Measurements from ENCODE around the gene CDH24. TPM values are rescaled to one million over a fixed set of nuclear protein-coding genes. Genes with fewer than 3 reads are reported as not detected.

Gene CDH24
- total RNA-seq, 4 donors from 2014 or later: 3.4 to 8.4 (median 5.7) TPM

GRCh38 chr14:23041729-23042128 lies 15.6 kb downstream of the CDH24 start:
- Histone ChIP-seq H3K4me1 (no peaks in the 10 kb centered on the region), H3K27ac (no peak overlapping the region), H3K4me3 (no peak overlapping the region), H3K9me3 (no peaks in the 10 kb centered on the region), H3K36me3 (no peaks in the 10 kb centered on the region), H3K27me3 (no peaks in the 10 kb centered on the region)
- no peak for DNase-seq (ENCODE audit: low spot score in 2 of 2)
- 96% methylated on average over 3 of the region's 8 CpGs for WGBS
- TF ChIP-seq CTCF (IDR thresholded peaks at IDR 0.05): no peak
- TF ChIP-seq POLR2AphosphoS5 (IDR thresholded peaks at IDR 0.05): no peak

- no peaks in the 10 kb centered on the region for H3K4me1 ChIP-seq
- H3K27ac ChIP-seq: no peak overlapping the region
- no peaks in the 10 kb centered on the region for H3K36me3 ChIP-seq
- WGBS: 93% methylated on average over 4 of the region's 4 CpGs
- no peak for DNase-seq (ENCODE audit: low spot score in 2 of 2)
- no peaks in the 10 kb centered on the region for H3K27me3 ChIP-seq
- TF ChIP-seq CTCF (IDR thresholded peaks at IDR 0.05): no peak
- no peak for TF ChIP-seq POLR2AphosphoS5 (IDR thresholded peaks at IDR 0.05)
- TF ChIP-seq POLR2A (IDR thresholded peaks at IDR 0.05): no peak
- TF ChIP-seq EP300 (IDR thresholded peaks at IDR 0.05): no peak
- no peaks in the 10 kb centered on the region for H3K9me3 ChIP-seq
- no peak overlapping the region for H3K4me3 ChIP-seq
Observed at GRCh38 chr14:23040100-23040499, 17.2 kb downstream of the CDH24 start.

- no peak for TF ChIP-seq CTCF (IDR thresholded peaks at IDR 0.05)
- TF ChIP-seq EP300 (IDR thresholded peaks at IDR 0.05): peak; percentile 6
- H3K9me3 ChIP-seq: no peaks in the 10 kb centered on the region
- H3K36me3 ChIP-seq: peaks cover 25% of the 10 kb centered on the region
- no peak for DNase-seq (ENCODE audit: low spot score in 2 of 2)
- no peaks in the 10 kb centered on the region for H3K27me3 ChIP-seq
- WGBS: 62% methylated on average over 14 of the region's 14 CpGs
- peak overlapping the region; percentile 93 for H3K27ac ChIP-seq
- H3K4me1 ChIP-seq: peaks cover 12% of the 10 kb centered on the region
- H3K4me3 ChIP-seq: peak overlapping the region; percentile 70
Observed at GRCh38 chr14:23035303-23036144, 21.8 kb downstream of the CDH24 start.

- Histone ChIP-seq H3K4me1 (peaks cover 12% of the 10 kb centered on the region), H3K9me3 (no peaks in the 10 kb centered on the region), H3K27me3 (no peaks in the 10 kb centered on the region), H3K4me3 (peak within 1 kb of the TSS; percentile 70), H3K27ac (peak within 1 kb of the TSS; percentile 93), H3K36me3 (peaks cover 34% of the 10 kb centered on the region)
- TF ChIP-seq EP300 (IDR thresholded peaks at IDR 0.05) (no peak), CTCF (IDR thresholded peaks at IDR 0.05) (no peak), POLR2AphosphoS5 (IDR thresholded peaks at IDR 0.05) (peak in 2 of 3 donors; percentile 11 to 92), POLR2A (IDR thresholded peaks at IDR 0.05) (peak in 1 of 2 donors; percentile 46)
- WGBS: 0% methylated on average over 28 of the region's 36 CpGs
- peak; percentile 94 to 96 for DNase-seq (ENCODE audit: low spot score in 2 of 2)
Observed at GRCh38 chr14:23034498-23035302, 22.6 kb downstream of the CDH24 start, which contains the start of gene PSMB5. Gene PSMB5 (minus strand): TSS chr14:23034900. CDS start chr14:23034881, 19 bp downstream.
